WTC11 (cell line): ENCODE results near the gene GPR63. TPM values are rescaled to one million over a fixed set of nuclear protein-coding genes. Genes with fewer than 3 reads are reported as not detected.

Experiments used
- ATAC-seq: fragments of 200-7000 bp; cut with Tn5 transposase; 2 replicates; pipeline ENCODE4 v1.10.0; 2021; ENCODE audit warnings: mild to moderate bottlenecking, moderate library complexity
- CTCF ChIA-PET: fragments of 300-600 bp; sonication (Branson Sonifier 250); formaldehyde crosslinking; loops from one replicate; lab custom pipeline; 2021; ENCODE audit warnings: antibody characterized with exemption; lab: Charles Lee
- POLR2A ChIA-PET: fragments of 350-600 bp; sonication (Branson Sonifier 250); formaldehyde crosslinking; loops from one replicate; lab custom pipeline; 2021; ENCODE audit warnings: antibody characterized with exemption; lab: Charles Lee
- DNase-seq: peaks from one replicate; pipeline ENCODE4 v3.0.0; 2021; ENCODE audit warnings: low spot score
- H3K27ac Mint-ChIP-seq: 2 replicates; pipeline ENCODE4 v1.8.0; 2021; ENCODE audit warnings: mixed read lengths
- H3K27me3 Mint-ChIP-seq: 2 replicates; pipeline ENCODE4 v1.8.0; 2021; ENCODE audit warnings: low read depth, mild to moderate bottlenecking, moderate library complexity, mixed read lengths
- H3K36me3 Mint-ChIP-seq: 2 replicates; pipeline ENCODE4 v1.8.0; 2021; ENCODE audit warnings: mixed read lengths
- H3K4me1 Mint-ChIP-seq: 2 replicates; pipeline ENCODE4 v1.8.0; 2022; ENCODE audit warnings: mixed read lengths
- H3K4me3 Mint-ChIP-seq: 2 replicates; pipeline ENCODE4 v1.8.0; 2021; ENCODE audit warnings: mild to moderate bottlenecking, moderate library complexity, mixed read lengths
- H3K9me3 Mint-ChIP-seq: 2 replicates; pipeline ENCODE4 v1.8.0; 2021; ENCODE audit warnings: mixed read lengths
- AFF4 ChIP-seq: sonication (generic); formaldehyde crosslinking; IDR thresholded peaks from 2 replicates; pipeline ENCODE4 v1.8.1; 2023; ENCODE audit warnings: mild to moderate bottlenecking, missing genetic modification reagents, borderline replicate concordance
- ATF2 ChIP-seq: sonication (generic); formaldehyde crosslinking; IDR thresholded peaks from 2 replicates; pipeline ENCODE4 v1.8.1; 2022; ENCODE audit warnings: low read depth, missing genetic modification reagents, borderline replicate concordance
- HMGXB4 ChIP-seq: sonication (generic); formaldehyde crosslinking; IDR thresholded peaks from 2 replicates; pipeline ENCODE4 v1.8.1; 2023; ENCODE audit warnings: mild to moderate bottlenecking, moderate library complexity, missing genetic modification reagents
- KAT7 ChIP-seq: sonication (generic); formaldehyde crosslinking; IDR thresholded peaks from 2 replicates; pipeline ENCODE4 v1.8.1; 2023; ENCODE audit warnings: missing genetic modification reagents, mild to moderate bottlenecking, borderline replicate concordance
- MYBL2 ChIP-seq: sonication (generic); formaldehyde crosslinking; IDR thresholded peaks from 2 replicates; pipeline ENCODE4 v1.8.1; 2023; ENCODE audit warnings: mild to moderate bottlenecking, moderate library complexity, missing genetic modification reagents
- NFATC4 ChIP-seq: fragments of 250-450 bp; sonication (Bioruptor Pico); IDR thresholded peaks from 2 replicates; pipeline ENCODE4 v1.9.0; 2021; ENCODE audit warnings: mild to moderate bottlenecking
- OVOL2 ChIP-seq: fragments of 250-450 bp; sonication (Bioruptor Pico); IDR thresholded peaks from 2 replicates; pipeline ENCODE4 v1.9.0; 2021; ENCODE audit warnings: mild to moderate bottlenecking, borderline replicate concordance
- TCF7 ChIP-seq: sonication (generic); formaldehyde crosslinking; IDR thresholded peaks from 2 replicates; pipeline ENCODE4 v1.8.0; 2022; ENCODE audit warnings: mild to moderate bottlenecking, low read depth, missing genetic modification reagents, moderate library complexity
- TP53 ChIP-seq: sonication (generic); formaldehyde crosslinking; IDR thresholded peaks from 2 replicates; pipeline ENCODE4 v1.8.1; 2023; ENCODE audit warnings: mild to moderate bottlenecking, missing genetic modification reagents
- ZNF317 ChIP-seq: sonication (generic); formaldehyde crosslinking; IDR thresholded peaks from 2 replicates; pipeline ENCODE4 v1.8.1; 2023; ENCODE audit warnings: low read depth, mild to moderate bottlenecking, moderate library complexity, missing genetic modification reagents, borderline replicate concordance
- ZNF671 ChIP-seq: fragments of 250-450 bp; sonication (Bioruptor Pico); IDR thresholded peaks from 2 replicates; pipeline ENCODE4 v1.8.0; 2021; ENCODE audit warnings: mild to moderate bottlenecking
- total RNA-seq: library from RNA; stranded (reverse); gene quantifications from 3 replicates; pipeline ENCODE4 v1.2.3, GENCODE V29; 2021
- TF ChIP-seq, protein P1 (sequence below): sonication (generic); formaldehyde crosslinking; IDR thresholded peaks from 2 replicates; pipeline ENCODE4 v1.8.0; 2023; ENCODE audit warnings: missing genetic modification reagents, mild to moderate bottlenecking, borderline replicate concordance
- TF ChIP-seq, protein P2 (sequence below): sonication (generic); formaldehyde crosslinking; IDR thresholded peaks from 2 replicates; pipeline ENCODE4 v1.8.1; 2022; ENCODE audit warnings: low read depth, mild to moderate bottlenecking, moderate library complexity, missing genetic modification reagents, borderline replicate concordance
- TF ChIP-seq, protein P3 (sequence below): sonication (generic); formaldehyde crosslinking; IDR thresholded peaks from 2 replicates; pipeline ENCODE4 v1.8.1; 2022; ENCODE audit warnings: mild to moderate bottlenecking, moderate library complexity, missing genetic modification reagents
- TF ChIP-seq, protein P4 (sequence below): sonication (generic); formaldehyde crosslinking; IDR thresholded peaks from 2 replicates; pipeline ENCODE4 v1.8.1; 2023; ENCODE audit warnings: mild to moderate bottlenecking, missing genetic modification reagents, moderate library complexity

The GPR63 gene
- total RNA-seq, 1 experiment from 2014 or later: 7.8 TPM

- TF ChIP-seq, protein P1, sequence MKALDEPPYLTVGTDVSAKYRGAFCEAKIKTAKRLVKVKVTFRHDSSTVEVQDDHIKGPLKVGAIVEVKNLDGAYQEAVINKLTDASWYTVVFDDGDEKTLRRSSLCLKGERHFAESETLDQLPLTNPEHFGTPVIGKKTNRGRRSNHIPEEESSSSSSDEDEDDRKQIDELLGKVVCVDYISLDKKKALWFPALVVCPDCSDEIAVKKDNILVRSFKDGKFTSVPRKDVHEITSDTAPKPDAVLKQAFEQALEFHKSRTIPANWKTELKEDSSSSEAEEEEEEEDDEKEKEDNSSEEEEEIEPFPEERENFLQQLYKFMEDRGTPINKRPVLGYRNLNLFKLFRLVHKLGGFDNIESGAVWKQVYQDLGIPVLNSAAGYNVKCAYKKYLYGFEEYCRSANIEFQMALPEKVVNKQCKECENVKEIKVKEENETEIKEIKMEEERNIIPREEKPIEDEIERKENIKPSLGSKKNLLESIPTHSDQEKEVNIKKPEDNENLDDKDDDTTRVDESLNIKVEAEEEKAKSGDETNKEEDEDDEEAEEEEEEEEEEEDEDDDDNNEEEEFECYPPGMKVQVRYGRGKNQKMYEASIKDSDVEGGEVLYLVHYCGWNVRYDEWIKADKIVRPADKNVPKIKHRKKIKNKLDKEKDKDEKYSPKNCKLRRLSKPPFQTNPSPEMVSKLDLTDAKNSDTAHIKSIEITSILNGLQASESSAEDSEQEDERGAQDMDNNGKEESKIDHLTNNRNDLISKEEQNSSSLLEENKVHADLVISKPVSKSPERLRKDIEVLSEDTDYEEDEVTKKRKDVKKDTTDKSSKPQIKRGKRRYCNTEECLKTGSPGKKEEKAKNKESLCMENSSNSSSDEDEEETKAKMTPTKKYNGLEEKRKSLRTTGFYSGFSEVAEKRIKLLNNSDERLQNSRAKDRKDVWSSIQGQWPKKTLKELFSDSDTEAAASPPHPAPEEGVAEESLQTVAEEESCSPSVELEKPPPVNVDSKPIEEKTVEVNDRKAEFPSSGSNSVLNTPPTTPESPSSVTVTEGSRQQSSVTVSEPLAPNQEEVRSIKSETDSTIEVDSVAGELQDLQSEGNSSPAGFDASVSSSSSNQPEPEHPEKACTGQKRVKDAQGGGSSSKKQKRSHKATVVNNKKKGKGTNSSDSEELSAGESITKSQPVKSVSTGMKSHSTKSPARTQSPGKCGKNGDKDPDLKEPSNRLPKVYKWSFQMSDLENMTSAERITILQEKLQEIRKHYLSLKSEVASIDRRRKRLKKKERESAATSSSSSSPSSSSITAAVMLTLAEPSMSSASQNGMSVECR (CRISPR knock-in tag): no peak
- no peak for TF ChIP-seq KAT7
- no peak for TF ChIP-seq ZNF317 (CRISPR knock-in tag)
- TF ChIP-seq TP53 (CRISPR knock-in tag): no peak
- no peak for TF ChIP-seq OVOL2 (CRISPR knock-in tag)
- TF ChIP-seq TCF7 (CRISPR knock-in tag): no peak
- TF ChIP-seq MYBL2 (CRISPR knock-in tag): no peak
- no peak for TF ChIP-seq HMGXB4 (CRISPR knock-in tag)
- TF ChIP-seq, all 79 proteins: peak for 0
These were observed 621 bp downstream of the GPR63 start (continued) for GRCh38 chr6:96836631-96837080.

- no peak for ATAC-seq
- Mint-ChIP-seq H3K4me3 (no peak overlapping the region), H3K27ac (no peak overlapping the region), H3K27me3 (peaks cover 15% of the 10 kb centered on the region), H3K9me3 (no peaks in the 10 kb centered on the region), H3K4me1 (peaks cover 35% of the 10 kb centered on the region), H3K36me3 (peaks cover 11% of the 10 kb centered on the region)
- CTCF ChIA-PET: interaction anchor here (1.0 kb wide), 1 partner anchor 64 kb away, joined by 3 read pairs; no protein-coding TSS in a partner anchor
- no peak for DNase-seq
- POLR2A ChIA-PET: interaction anchor here (0.6 kb wide), 1 partner anchor 128 kb away, joined by 4 read pairs; no protein-coding TSS in a partner anchor
- TF ChIP-seq, protein P1 (CRISPR knock-in tag): no peak
- TF ChIP-seq, protein P2, sequence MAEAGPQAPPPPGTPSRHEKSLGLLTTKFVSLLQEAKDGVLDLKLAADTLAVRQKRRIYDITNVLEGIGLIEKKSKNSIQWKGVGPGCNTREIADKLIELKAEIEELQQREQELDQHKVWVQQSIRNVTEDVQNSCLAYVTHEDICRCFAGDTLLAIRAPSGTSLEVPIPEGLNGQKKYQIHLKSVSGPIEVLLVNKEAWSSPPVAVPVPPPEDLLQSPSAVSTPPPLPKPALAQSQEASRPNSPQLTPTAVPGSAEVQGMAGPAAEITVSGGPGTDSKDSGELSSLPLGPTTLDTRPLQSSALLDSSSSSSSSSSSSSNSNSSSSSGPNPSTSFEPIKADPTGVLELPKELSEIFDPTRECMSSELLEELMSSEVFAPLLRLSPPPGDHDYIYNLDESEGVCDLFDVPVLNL (CRISPR knock-in tag): no peak
- TF ChIP-seq, protein P3, sequence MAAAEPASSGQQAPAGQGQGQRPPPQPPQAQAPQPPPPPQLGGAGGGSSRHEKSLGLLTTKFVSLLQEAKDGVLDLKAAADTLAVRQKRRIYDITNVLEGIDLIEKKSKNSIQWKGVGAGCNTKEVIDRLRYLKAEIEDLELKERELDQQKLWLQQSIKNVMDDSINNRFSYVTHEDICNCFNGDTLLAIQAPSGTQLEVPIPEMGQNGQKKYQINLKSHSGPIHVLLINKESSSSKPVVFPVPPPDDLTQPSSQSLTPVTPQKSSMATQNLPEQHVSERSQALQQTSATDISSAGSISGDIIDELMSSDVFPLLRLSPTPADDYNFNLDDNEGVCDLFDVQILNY (CRISPR knock-in tag): no peak
- TF ChIP-seq, protein P4, sequence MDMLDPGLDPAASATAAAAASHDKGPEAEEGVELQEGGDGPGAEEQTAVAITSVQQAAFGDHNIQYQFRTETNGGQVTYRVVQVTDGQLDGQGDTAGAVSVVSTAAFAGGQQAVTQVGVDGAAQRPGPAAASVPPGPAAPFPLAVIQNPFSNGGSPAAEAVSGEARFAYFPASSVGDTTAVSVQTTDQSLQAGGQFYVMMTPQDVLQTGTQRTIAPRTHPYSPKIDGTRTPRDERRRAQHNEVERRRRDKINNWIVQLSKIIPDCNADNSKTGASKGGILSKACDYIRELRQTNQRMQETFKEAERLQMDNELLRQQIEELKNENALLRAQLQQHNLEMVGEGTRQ (CRISPR knock-in tag): no peak
- no peak for TF ChIP-seq ATF2
- no peak for TF ChIP-seq OVOL2 (CRISPR knock-in tag)
- TF ChIP-seq AFF4 (CRISPR knock-in tag): no peak
- no peak for TF ChIP-seq ZNF671 (CRISPR knock-in tag)
- no peak for TF ChIP-seq NFATC4 (CRISPR knock-in tag)
These were observed 3.2 kb downstream of the GPR63 start for GRCh38 chr6:96834070-96834469.
